SK-N-SH (cell line): Measurements from ENCODE around the gene C12orf50.

Experiments
- EP300 ChIP-seq, 2 experiments: IDR thresholded peaks; 2 replicates each; pipeline versions ENCODE4 v1.4.0 to v1.6.1; 2012; ENCODE audit warnings: borderline replicate concordance in 1 of 2, low read depth in 1 of 2, low read length in 1 of 2
- EZH2phosphoT487 ChIP-seq: fragments of 200-600 bp; sonication (generic); IDR thresholded peaks from 2 replicates; pipeline ENCODE4 v1.6.1; 2017; ENCODE audit warnings: low read depth, mixed run types, mild to moderate bottlenecking, antibody characterized with exemption, moderate library complexity, borderline replicate concordance
- FOSL2 ChIP-seq: IDR thresholded peaks from 2 replicates; pipeline ENCODE4 v1.4.0; 2012; ENCODE audit warnings: low read depth, mild to moderate bottlenecking, moderate library complexity, borderline replicate concordance
- FOXM1 ChIP-seq: IDR thresholded peaks from 2 replicates; pipeline ENCODE4 v1.4.0; 2012; ENCODE audit warnings: low read depth, mild to moderate bottlenecking
- GABPA ChIP-seq: IDR thresholded peaks from 2 replicates; pipeline ENCODE4 v1.4.0; 2012; ENCODE audit warnings: low read depth, mild to moderate bottlenecking
- MEF2A ChIP-seq: IDR thresholded peaks from 2 replicates; pipeline ENCODE4 v1.4.0; 2012; ENCODE audit warnings: low read depth, borderline replicate concordance
- NRF1 ChIP-seq: IDR thresholded peaks from 2 replicates; pipeline ENCODE4 v1.6.1; 2012; ENCODE audit warnings: low read depth, mild to moderate bottlenecking, low read length
- RAD21 ChIP-seq: IDR thresholded peaks from 2 replicates; pipeline ENCODE4 v1.6.1; 2012; ENCODE audit warnings: mild to moderate bottlenecking, low read length
- RFX5 ChIP-seq: IDR thresholded peaks from 2 replicates; pipeline ENCODE4 v1.6.1; 2012; ENCODE audit warnings: mild to moderate bottlenecking, improper control_type of control experiment, low read length
- TAF1 ChIP-seq: IDR thresholded peaks from 2 replicates; pipeline ENCODE4 v1.6.1; 2012; ENCODE audit warnings: low read depth, mild to moderate bottlenecking, low read length, moderate library complexity, borderline replicate concordance
- TEAD4 ChIP-seq: IDR thresholded peaks from 2 replicates; pipeline ENCODE4 v1.4.0; 2012; ENCODE audit warnings: mild to moderate bottlenecking, borderline replicate concordance; ENCODE audit not compliant: insufficient read depth
- TF ChIP-seq, protein P1 (sequence below): fragments of 200-600 bp; sonication (generic); IDR thresholded peaks from 2 replicates; pipeline ENCODE4 v1.6.1; 2017; ENCODE audit warnings: antibody characterized with exemption, mild to moderate bottlenecking, moderate library complexity
- TF ChIP-seq, protein P2 (sequence below): IDR thresholded peaks from 2 replicates; pipeline ENCODE4; 2012
- TF ChIP-seq, protein P3 (sequence below): IDR thresholded peaks from 2 replicates; pipeline ENCODE4 v1.4.0; 2012; ENCODE audit warnings: low read depth

DNA sequence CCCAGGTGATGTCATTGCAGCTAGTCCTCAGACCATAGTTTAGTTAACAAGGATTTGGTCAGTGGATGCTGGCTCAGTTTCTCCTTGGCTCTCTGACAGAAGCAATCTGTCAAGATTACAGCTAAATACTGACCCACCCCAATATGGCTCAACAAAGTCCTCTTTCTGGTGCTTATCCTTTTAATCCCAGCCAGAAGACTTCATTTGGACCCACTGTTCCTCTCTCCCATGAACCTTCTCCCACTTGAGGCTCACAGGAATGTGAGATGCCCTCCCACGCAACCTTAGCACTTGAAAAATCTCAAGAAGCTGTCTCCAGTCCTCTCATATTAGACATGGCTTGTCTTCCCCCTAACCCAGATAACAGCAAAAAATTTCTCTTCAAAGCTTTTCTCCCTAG, 47.7 kb downstream of the C12orf50 start:
- TF ChIP-seq EZH2phosphoT487 (no peak), RFX5 (no peak), NRF1 (no peak), RAD21 (no peak), FOSL2 (no peak), GABPA (no peak), FOXM1 (no peak), TAF1 (no peak), MEF2A (no peak), EP300 (IDR thresholded peaks at IDR 0.05; ENCODE audit: borderline replicate concordance in 1 of 2, low read depth in 1 of 2, low read length in 1 of 2) (no peak), TEAD4 (no peak)
- TF ChIP-seq, protein P1, sequence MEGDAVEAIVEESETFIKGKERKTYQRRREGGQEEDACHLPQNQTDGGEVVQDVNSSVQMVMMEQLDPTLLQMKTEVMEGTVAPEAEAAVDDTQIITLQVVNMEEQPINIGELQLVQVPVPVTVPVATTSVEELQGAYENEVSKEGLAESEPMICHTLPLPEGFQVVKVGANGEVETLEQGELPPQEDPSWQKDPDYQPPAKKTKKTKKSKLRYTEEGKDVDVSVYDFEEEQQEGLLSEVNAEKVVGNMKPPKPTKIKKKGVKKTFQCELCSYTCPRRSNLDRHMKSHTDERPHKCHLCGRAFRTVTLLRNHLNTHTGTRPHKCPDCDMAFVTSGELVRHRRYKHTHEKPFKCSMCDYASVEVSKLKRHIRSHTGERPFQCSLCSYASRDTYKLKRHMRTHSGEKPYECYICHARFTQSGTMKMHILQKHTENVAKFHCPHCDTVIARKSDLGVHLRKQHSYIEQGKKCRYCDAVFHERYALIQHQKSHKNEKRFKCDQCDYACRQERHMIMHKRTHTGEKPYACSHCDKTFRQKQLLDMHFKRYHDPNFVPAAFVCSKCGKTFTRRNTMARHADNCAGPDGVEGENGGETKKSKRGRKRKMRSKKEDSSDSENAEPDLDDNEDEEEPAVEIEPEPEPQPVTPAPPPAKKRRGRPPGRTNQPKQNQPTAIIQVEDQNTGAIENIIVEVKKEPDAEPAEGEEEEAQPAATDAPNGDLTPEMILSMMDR: no peak
- TF ChIP-seq, protein P2, sequence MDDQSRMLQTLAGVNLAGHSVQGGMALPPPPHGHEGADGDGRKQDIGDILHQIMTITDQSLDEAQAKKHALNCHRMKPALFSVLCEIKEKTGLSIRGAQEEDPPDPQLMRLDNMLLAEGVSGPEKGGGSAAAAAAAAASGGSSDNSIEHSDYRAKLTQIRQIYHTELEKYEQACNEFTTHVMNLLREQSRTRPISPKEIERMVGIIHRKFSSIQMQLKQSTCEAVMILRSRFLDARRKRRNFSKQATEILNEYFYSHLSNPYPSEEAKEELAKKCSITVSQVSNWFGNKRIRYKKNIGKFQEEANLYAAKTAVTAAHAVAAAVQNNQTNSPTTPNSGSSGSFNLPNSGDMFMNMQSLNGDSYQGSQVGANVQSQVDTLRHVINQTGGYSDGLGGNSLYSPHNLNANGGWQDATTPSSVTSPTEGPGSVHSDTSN: no peak
- TF ChIP-seq, protein P3, sequence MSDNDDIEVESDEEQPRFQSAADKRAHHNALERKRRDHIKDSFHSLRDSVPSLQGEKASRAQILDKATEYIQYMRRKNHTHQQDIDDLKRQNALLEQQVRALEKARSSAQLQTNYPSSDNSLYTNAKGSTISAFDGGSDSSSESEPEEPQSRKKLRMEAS: no peak
